IMR-90 (cell line): Measurements from ENCODE around the gene FGGY. TPM values are rescaled to one million over a fixed set of nuclear protein-coding genes. Genes with fewer than 3 reads are reported as not detected.

Source experiments
- ATAC-seq: fragments of 200-7000 bp; cut with Tn5 transposase; 2 replicates; pipeline ENCODE4 v1.9.1; 2020; ENCODE audit warnings: low read depth, mild to moderate bottlenecking, moderate library complexity
- BruUV-seq: library from RNA; stranded (reverse); fragments of 400-500 nt; replicated peaks from 2 replicates; lab custom pipeline; 2021; lab: Mats Ljungman, UMichigan
- CTCF ChIA-PET: fragments of 300-600 bp; formaldehyde crosslinking; extraction: SDS; loops from one replicate; lab custom pipeline; 2021; ENCODE audit warnings: antibody characterized with exemption; lab: Yijun Ruan, JAX
- POLR2A ChIA-PET: fragments of 300-600 bp; sonication (Branson Sonifier 250); formaldehyde crosslinking; loops from one replicate; lab custom pipeline; 2022; ENCODE audit warnings: antibody characterized with exemption; ENCODE audit not compliant: unreplicated experiment; lab: Charles Lee
- DNase-seq: peaks from one replicate; pipeline ENCODE4 v3.0.0; 2013
- H2AFZ ChIP-seq: replicated peaks from 2 replicates; pipeline ENCODE3; 2013; ENCODE audit warnings: low read length, mild to moderate bottlenecking; ENCODE audit not compliant: poor library complexity
- H2AK5ac ChIP-seq: 2 replicates; pipeline ENCODE4 v1.6.1; 2013; ENCODE audit warnings: low read depth, low read length, inconsistent platforms
- H2AK9ac ChIP-seq: replicated peaks from 2 replicates; pipeline ENCODE3; 2013; ENCODE audit warnings: mild to moderate bottlenecking, low read depth, low read length, moderate library complexity; ENCODE audit not compliant: poor library complexity
- H2BK120ac ChIP-seq: 2 replicates; pipeline ENCODE4 v1.6.1; 2013; ENCODE audit warnings: low read depth, low read length, inconsistent platforms
- H2BK15ac ChIP-seq: 3 replicates; pipeline ENCODE4 v1.6.1; 2013; ENCODE audit warnings: low read depth, low read length, inconsistent platforms
- H2BK20ac ChIP-seq: 2 replicates; pipeline ENCODE4 v1.6.1; 2013; ENCODE audit warnings: low read depth, mild to moderate bottlenecking, inconsistent platforms, low read length, moderate library complexity
- H2BK5ac ChIP-seq: 2 replicates; pipeline ENCODE4 v1.6.1; 2013; ENCODE audit warnings: mild to moderate bottlenecking, low read depth, low read length, inconsistent platforms; ENCODE audit not compliant: poor library complexity, severe bottlenecking
- H3K14ac ChIP-seq: replicated peaks from 2 replicates; pipeline ENCODE4 v1.6.1; 2013; ENCODE audit warnings: low read depth, low read length, inconsistent platforms
- H3K18ac ChIP-seq: 2 replicates; pipeline ENCODE4 v1.6.1; 2013; ENCODE audit warnings: low read depth, low read length, control low read depth
- H3K23ac ChIP-seq: 2 replicates; pipeline ENCODE4 v1.6.1; 2013; ENCODE audit warnings: low read depth, low read length, inconsistent platforms
- H3K27ac ChIP-seq: 2 replicates; pipeline ENCODE4 v1.5.1; 2013; ENCODE audit warnings: mild to moderate bottlenecking, control low read depth, low read length; ENCODE audit not compliant: insufficient read depth
- H3K27me3 ChIP-seq: 2 replicates; pipeline ENCODE4 v1.6.1; 2013; ENCODE audit warnings: low read length; ENCODE audit not compliant: control insufficient read depth, insufficient read depth
- H3K36me3 ChIP-seq: 2 replicates; pipeline ENCODE4 v1.6.1; 2013; ENCODE audit warnings: low read length, mixed read lengths; ENCODE audit not compliant: control insufficient read depth, insufficient read depth
- H3K4ac ChIP-seq: 2 replicates; pipeline ENCODE4 v1.6.1; 2013; ENCODE audit warnings: low read depth, low read length, inconsistent platforms
- H3K4me1 ChIP-seq: 2 replicates; pipeline ENCODE4 v1.6.1; 2013; ENCODE audit warnings: low read length, mixed read lengths; ENCODE audit not compliant: control insufficient read depth, insufficient read depth
- H3K4me2 ChIP-seq: 2 replicates; pipeline ENCODE4 v1.6.1; 2013; ENCODE audit warnings: low read depth, mild to moderate bottlenecking, control low read depth, low read length, moderate library complexity
- H3K4me3 ChIP-seq: 2 replicates; pipeline ENCODE4 v1.5.1; 2013; ENCODE audit warnings: low read depth, mild to moderate bottlenecking, control low read depth, low read length, moderate library complexity; ENCODE audit not compliant: insufficient read depth
- H3K56ac ChIP-seq: 2 replicates; pipeline ENCODE4 v1.6.1; 2013; ENCODE audit warnings: low read length, inconsistent platforms; ENCODE audit not compliant: insufficient read depth; ENCODE audit errors: extremely low read depth
- H3K79me1 ChIP-seq, 2 experiments: 2 replicates each; pipeline ENCODE4 v1.6.1; 2013; ENCODE audit warnings: low read length in 2 of 2, inconsistent platforms in 1 of 2, low read depth in 1 of 2
- H3K9ac ChIP-seq: 2 replicates; pipeline ENCODE4 v1.6.1; 2013; ENCODE audit warnings: low read depth, low read length, control low read depth
- H3K9me1 ChIP-seq: 2 replicates; pipeline ENCODE4 v1.6.1; 2013; ENCODE audit warnings: low read length, inconsistent platforms; ENCODE audit not compliant: insufficient read depth
- H3K9me3 ChIP-seq: 2 replicates; pipeline ENCODE4 v1.6.1; 2013; ENCODE audit warnings: low read length; ENCODE audit not compliant: control insufficient read depth, insufficient read depth
- H4K20me1 ChIP-seq: 2 replicates; pipeline ENCODE4 v1.6.1; 2013; ENCODE audit warnings: low read length, inconsistent platforms; ENCODE audit not compliant: insufficient read depth
- H4K5ac ChIP-seq: 2 replicates; pipeline ENCODE4 v1.6.1; 2013; ENCODE audit warnings: mild to moderate bottlenecking, low read depth, low read length, control low read depth
- H4K8ac ChIP-seq, 2 experiments: 2 replicates each; pipeline ENCODE4 v1.6.1; 2013; ENCODE audit warnings: low read depth in 2 of 2, low read length in 2 of 2, control low read depth in 1 of 2, inconsistent platforms in 1 of 2
- H4K91ac ChIP-seq: 2 replicates; pipeline ENCODE4 v1.6.1; 2013; ENCODE audit warnings: low read depth, low read length, inconsistent platforms; ENCODE audit not compliant: insufficient read depth
- BHLHE40 ChIP-seq: fragments of 150-350 bp; IDR thresholded peaks from 2 replicates; pipeline ENCODE4 v1.6.1; 2016; ENCODE audit warnings: mild to moderate bottlenecking, low read depth, low read length
- CEBPB ChIP-seq: IDR thresholded peaks from 2 replicates; pipeline ENCODE4 v1.6.1; 2012; ENCODE audit warnings: low read depth, low read length, improper control_type of control experiment
- CHD1 ChIP-seq: IDR thresholded peaks from 2 replicates; pipeline ENCODE4 v1.6.1; 2012; ENCODE audit warnings: low read depth, low read length, improper control_type of control experiment
- CTCF ChIP-seq: conservative IDR thresholded peaks from 2 replicates; pipeline ENCODE4 v1.5.1; 2012; ENCODE audit warnings: mild to moderate bottlenecking, low read depth, low read length, improper control_type of control experiment
- ELK1 ChIP-seq: fragments of 150-350 bp; IDR thresholded peaks from 2 replicates; pipeline ENCODE4 v1.6.1; 2016; ENCODE audit warnings: low read depth, mild to moderate bottlenecking, low read length, moderate library complexity, borderline replicate concordance
- FOS ChIP-seq: fragments of 150-350 bp; IDR thresholded peaks from 2 replicates; pipeline ENCODE4 v1.6.1; 2016; ENCODE audit warnings: low read depth, low read length
- MAFK ChIP-seq: IDR thresholded peaks from 2 replicates; pipeline ENCODE4 v1.6.1; 2012; ENCODE audit warnings: low read depth, low read length, improper control_type of control experiment
- MAZ ChIP-seq: IDR thresholded peaks from 2 replicates; pipeline ENCODE4 v1.6.1; 2012; ENCODE audit warnings: low read depth, mild to moderate bottlenecking, low read length, improper control_type of control experiment, moderate library complexity, borderline replicate concordance
- MXI1 ChIP-seq: IDR thresholded peaks from 2 replicates; pipeline ENCODE4 v1.6.1; 2012; ENCODE audit warnings: low read depth, mild to moderate bottlenecking, low read length, moderate library complexity, borderline replicate concordance
- NFE2L2 ChIP-seq: fragments of 150-350 bp; IDR thresholded peaks from 2 replicates; pipeline ENCODE4 v1.6.1; 2016; ENCODE audit warnings: low read depth, mild to moderate bottlenecking, low read length
- POLR2A ChIP-seq: IDR thresholded peaks from 2 replicates; pipeline ENCODE4 v1.6.1; 2012; ENCODE audit warnings: mild to moderate bottlenecking, low read depth, low read length
- RAD21 ChIP-seq: IDR thresholded peaks from 2 replicates; pipeline ENCODE4 v1.6.1; 2012; ENCODE audit warnings: low read length, improper control_type of control experiment
- RCOR1 ChIP-seq: IDR thresholded peaks from 2 replicates; pipeline ENCODE4 v1.6.1; 2012; ENCODE audit warnings: mild to moderate bottlenecking, low read length, improper control_type of control experiment; ENCODE audit not compliant: insufficient replicate concordance
- RFX5 ChIP-seq: IDR thresholded peaks from 2 replicates; pipeline ENCODE4 v1.8.0; 2012; ENCODE audit warnings: low read depth, mild to moderate bottlenecking, low read length, moderate library complexity
- SMC3 ChIP-seq: fragments of 150-350 bp; IDR thresholded peaks from 2 replicates; pipeline ENCODE4 v1.6.1; 2016; ENCODE audit warnings: low read depth, mild to moderate bottlenecking, antibody characterized with exemption, low read length, moderate library complexity
- WGBS, 2 experiments: methylation state at CpG; one replicate each; pipeline versions ENCODE4 v1.1.5 to v1.1.7; 2013; ENCODE audit warnings: missing lambda C conversion rate in 2 of 2; ENCODE audit not compliant: insufficient read length in 1 of 2; ENCODE audit errors: extremely low coverage in 2 of 2; 5-methylcytosine and 5-hydroxymethylcytosine counted together
- dilution Hi-C: fragments of 300-500 bp; cut with HindIII; formaldehyde crosslinking; loops from one replicate; pipeline ENCODE4 v1.14.3; 2018; ENCODE audit warnings: low sequenced_read_pairs; ENCODE audit not compliant: unreplicated experiment
- in situ Hi-C: fragments of 300-500 bp; cut with MboI; formaldehyde crosslinking; loops from 3 replicates; pipeline ENCODE4 v1.14.3; 2019; ENCODE audit warnings: low sequenced_read_pairs, inconsistent platforms, mixed read lengths
- intact Hi-C: fragments of 100-400 bp; cut with micrococcal nuclease; formaldehyde crosslinking; loops from 2 replicates; pipeline ENCODE4 v1.10.0; 2022
- polyA plus RNA-seq, 3 experiments: library from polyadenylated mRNA; depleted of rRNA; stranded (reverse); fragments of >200 nt; gene quantifications; 2 replicates each; pipeline ENCODE4 v1.2.3, GENCODE V29; 2012; ENCODE audit warnings: low replicate concordance in 1 of 3
- total RNA-seq: library from RNA; depleted of rRNA; stranded (reverse); fragments of >200 nt; gene quantifications from 2 replicates; pipeline ENCODE4 v1.2.3, GENCODE V29; 2012

The FGGY gene
- total and polyA plus RNA-seq, 2 of the 4 experiments (the other 2 are of a cell fraction) = 5.6 to 14.0 TPM

- H2AFZ ChIP-seq = no peak overlapping the region
- in situ Hi-C loops = no loop called here
- peak overlapping the region; percentile 72 for H4K5ac ChIP-seq
- no peak overlapping the region for H2BK20ac ChIP-seq
- no peaks in the 10 kb centered on the region for H3K9me1 ChIP-seq
- no peak for DNase-seq
- no peaks in the 10 kb centered on the region for H3K9me3 ChIP-seq
- H3K4me1 ChIP-seq = peaks cover 6% of the 10 kb centered on the region
- no peak overlapping the region; a peak in 1 of 4 replicates for H4K8ac ChIP-seq
- no peak overlapping the region for H3K9ac ChIP-seq
- dilution Hi-C loops = no loop called here
- no peaks in the 10 kb centered on the region for H3K79me1 ChIP-seq
- no peak for ATAC-seq
- H3K4me2 ChIP-seq = no peak overlapping the region
- H2AK5ac ChIP-seq = peak overlapping the region; percentile 58; the same call in 1 of the 2 replicates
- no peaks in the 10 kb centered on the region for H3K27me3 ChIP-seq
- peak overlapping the region; percentile 25; the same call in 1 of the 3 replicates for H2BK15ac ChIP-seq
- WGBS, 2 experiments = 60% methylated on average over 1 of the region's 6 CpGs; no CpG with 5 or more reads in 1 of the 2 experiments
- H3K36me3 ChIP-seq = no peaks in the 10 kb centered on the region
- ChIA-PET POLR2A (no interaction called here), CTCF (interaction anchor here (1.7 kb wide), 1 partner anchor 11 kb away, joined by 3 read pairs; no protein-coding TSS in a partner anchor)
- no peak overlapping the region for H3K56ac ChIP-seq
- no peak overlapping the region for H3K4me3 ChIP-seq
- no peak overlapping the region for H2BK5ac ChIP-seq
- intact Hi-C loops = no loop called here
- no peak overlapping the region for H3K4ac ChIP-seq
- H3K27ac ChIP-seq = no peak overlapping the region
- no TSS peak for BruUV-seq
- no peak overlapping the region for H3K14ac ChIP-seq
- H2BK120ac ChIP-seq = peak overlapping the region; percentile 27; the same call in 1 of the 2 replicates
- H4K91ac ChIP-seq = no peak overlapping the region
- peak overlapping the region; percentile 68 for H3K18ac ChIP-seq
- no peak overlapping the region for H3K23ac ChIP-seq
- H4K20me1 ChIP-seq = no peaks in the 10 kb centered on the region
- H2AK9ac ChIP-seq = no peak overlapping the region
- TF ChIP-seq MAFK (no peak), RFX5 (no peak), SMC3 (no peak), RCOR1 (no peak), RAD21 (no peak), NFE2L2 (no peak), CEBPB (no peak), ELK1 (no peak), POLR2A (no peak), MAZ (no peak), MXI1 (no peak), FOS (no peak), CHD1 (no peak), CTCF (no peak), BHLHE40 (no peak)
These were observed 267.4 kb downstream of the FGGY start for GRCh38 chr1:59564192-59564891.
